HG03378 (cell line): ENCODE results near the gene GABRA5.

Experiments
- ATAC-seq: cut with Tn5 transposase; IDR thresholded peaks from one replicate; pipeline ENCODE4 v1.9.1; 2021; ENCODE audit warnings: mild to moderate bottlenecking, moderate library complexity; ENCODE audit not compliant: unreplicated experiment

Gene GABRA5

DNA sequence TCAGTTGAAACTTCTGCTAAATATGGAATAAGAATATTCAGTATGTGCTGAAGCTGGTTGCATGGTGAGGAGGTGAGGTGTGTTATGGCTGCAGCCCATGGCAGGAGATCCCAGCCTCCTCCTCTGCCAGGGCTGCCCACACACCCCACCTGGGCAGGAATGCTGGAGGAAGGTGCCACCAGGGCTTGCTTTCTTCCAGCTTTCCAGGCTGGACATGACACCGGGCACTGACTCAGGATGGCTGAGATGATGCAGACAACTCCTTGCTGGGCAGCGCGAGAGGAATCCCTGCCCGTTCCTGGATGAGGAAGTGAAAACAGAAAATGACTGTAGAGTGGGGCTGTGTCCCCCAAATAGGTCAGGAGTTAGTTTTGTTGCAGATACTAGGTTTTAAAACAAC lies 118.2 kb downstream of the GABRA5 start:
- no peak for ATAC-seq

GRCh38 chr15:26996250-26996649 lies 129.4 kb downstream of the GABRA5 start:
- no peak for ATAC-seq
